ENCODE results near the gene SYT17.

- TF ChIP-seq POLR2A (IDR thresholded peaks at IDR 0.05; ENCODE audit: low read length) = no peak
- no peak for TF ChIP-seq GATA1 (IDR thresholded peaks at IDR 0.05; ENCODE audit: low read depth, low read length)
Observed at GRCh38 chr16:19287241-19287640, 119.2 kb downstream of the SYT17 start.

Data from erythroblast (primary cell).